Parathyroid adenoma (tissue), 2 donors: ENCODE measurements around the gene SH3BGRL.

Experiments
- H2AFZ ChIP-seq: fragments of 300-600 bp; sonication (generic); one replicate; pipeline ENCODE4 v1.7.0; 2017; ENCODE audit warnings: antibody characterized with exemption, mild to moderate bottlenecking
- H3K27ac ChIP-seq: fragments of 300-600 bp; sonication (generic); one replicate; pipeline ENCODE4 v1.7.0; 2017
- H3K27me3 ChIP-seq: fragments of 300-600 bp; sonication (generic); one replicate; pipeline ENCODE4 v1.7.0; 2017; ENCODE audit warnings: low read length; ENCODE audit not compliant: control insufficient read depth, insufficient read depth
- H3K36me3 ChIP-seq: fragments of 300-600 bp; sonication (generic); one replicate; pipeline ENCODE4 v1.7.0; 2017; ENCODE audit warnings: low read length; ENCODE audit not compliant: control insufficient read depth, insufficient read depth
- H3K4me1 ChIP-seq: fragments of 300-600 bp; sonication (generic); one replicate; pipeline ENCODE4 v1.7.0; 2017; ENCODE audit warnings: control low read depth
- H3K4me2 ChIP-seq: fragments of 300-600 bp; sonication (generic); one replicate; pipeline ENCODE4 v1.7.0; 2017; ENCODE audit warnings: low read length
- H3K4me3 ChIP-seq: fragments of 300-600 bp; sonication (generic); one replicate; pipeline ENCODE4 v1.7.0; 2017; ENCODE audit warnings: low read depth, low read length
- H3K79me2 ChIP-seq: fragments of 300-600 bp; sonication (generic); one replicate; pipeline ENCODE4 v1.7.0; 2017; ENCODE audit warnings: control low read depth
- H3K9ac ChIP-seq: fragments of 300-600 bp; sonication (generic); one replicate; pipeline ENCODE4 v1.7.0; 2017; ENCODE audit warnings: mild to moderate bottlenecking
- H3K9me3 ChIP-seq: fragments of 300-600 bp; sonication (generic); one replicate; pipeline ENCODE4 v1.7.0; 2017; ENCODE audit warnings: low read length; ENCODE audit not compliant: control insufficient read depth
- TF ChIP-seq, protein P1 (sequence below): fragments of 300-600 bp; sonication (generic); IDR thresholded peaks from one replicate; pipeline ENCODE4 v1.7.0; 2017; ENCODE audit warnings: antibody characterized with exemption, mild to moderate bottlenecking
- donor health status: primary hyperparathyroidism.

The SH3BGRL gene

DNA sequence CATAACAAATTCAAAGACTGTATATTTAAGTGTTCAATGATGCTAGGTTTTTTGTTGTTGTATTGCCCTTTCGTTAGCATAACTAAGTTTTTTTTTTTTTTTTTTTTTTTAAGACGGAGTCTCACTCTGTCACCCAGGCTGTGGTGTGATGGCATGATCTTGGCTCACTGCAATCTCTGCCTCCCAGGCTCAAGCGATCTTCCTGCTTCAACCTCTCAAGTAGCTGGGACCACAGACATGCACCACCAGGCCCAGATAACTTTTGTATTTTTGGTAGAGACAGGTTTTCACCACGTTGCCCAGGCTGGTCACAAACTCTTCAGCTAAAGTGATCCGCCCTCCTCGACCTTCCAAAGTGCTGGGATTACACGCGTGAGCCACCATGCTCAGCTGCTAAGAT lies 7.0 kb downstream of the SH3BGRL start:
- Histone ChIP-seq H3K79me2 (no peaks in the 10 kb centered on the region), H3K4me3 (no peak overlapping the region)
- TF ChIP-seq, protein P1, sequence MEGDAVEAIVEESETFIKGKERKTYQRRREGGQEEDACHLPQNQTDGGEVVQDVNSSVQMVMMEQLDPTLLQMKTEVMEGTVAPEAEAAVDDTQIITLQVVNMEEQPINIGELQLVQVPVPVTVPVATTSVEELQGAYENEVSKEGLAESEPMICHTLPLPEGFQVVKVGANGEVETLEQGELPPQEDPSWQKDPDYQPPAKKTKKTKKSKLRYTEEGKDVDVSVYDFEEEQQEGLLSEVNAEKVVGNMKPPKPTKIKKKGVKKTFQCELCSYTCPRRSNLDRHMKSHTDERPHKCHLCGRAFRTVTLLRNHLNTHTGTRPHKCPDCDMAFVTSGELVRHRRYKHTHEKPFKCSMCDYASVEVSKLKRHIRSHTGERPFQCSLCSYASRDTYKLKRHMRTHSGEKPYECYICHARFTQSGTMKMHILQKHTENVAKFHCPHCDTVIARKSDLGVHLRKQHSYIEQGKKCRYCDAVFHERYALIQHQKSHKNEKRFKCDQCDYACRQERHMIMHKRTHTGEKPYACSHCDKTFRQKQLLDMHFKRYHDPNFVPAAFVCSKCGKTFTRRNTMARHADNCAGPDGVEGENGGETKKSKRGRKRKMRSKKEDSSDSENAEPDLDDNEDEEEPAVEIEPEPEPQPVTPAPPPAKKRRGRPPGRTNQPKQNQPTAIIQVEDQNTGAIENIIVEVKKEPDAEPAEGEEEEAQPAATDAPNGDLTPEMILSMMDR = no peak

DNA sequence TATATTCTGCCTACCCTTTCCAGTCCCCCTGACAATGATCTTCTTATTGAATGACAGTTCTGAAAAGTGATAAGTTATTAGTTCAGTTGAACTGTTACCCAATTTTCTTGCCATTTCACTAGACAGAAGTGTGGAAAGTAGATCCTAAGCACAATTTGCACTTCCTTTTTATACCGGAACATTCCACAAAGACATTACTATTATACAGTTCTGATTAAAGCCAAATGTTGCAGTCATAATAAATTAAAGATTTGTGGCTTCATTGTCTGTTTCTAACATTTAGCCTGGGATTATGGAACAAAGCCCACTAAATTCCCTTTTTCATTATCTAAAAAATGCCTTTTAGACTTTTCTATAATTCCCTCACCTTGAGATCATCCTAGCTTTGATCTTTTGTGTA lies 13.8 kb downstream of the SH3BGRL start:
- Histone ChIP-seq H3K36me3 (no peaks in the 10 kb centered on the region), H3K4me3 (no peak overlapping the region), H3K4me1 (no peaks in the 10 kb centered on the region), H3K4me2 (no peak overlapping the region), H3K9ac (no peak overlapping the region), H3K79me2 (no peaks in the 10 kb centered on the region), H3K9me3 (no peaks in the 10 kb centered on the region), H2AFZ (no peak overlapping the region), H3K27ac (no peak overlapping the region), H3K27me3 (no peaks in the 10 kb centered on the region)
- TF ChIP-seq, protein P1 = no peak

More for the DNA sequence above, 7.0 kb downstream of the SH3BGRL start:
- Histone ChIP-seq H3K36me3 (no peaks in the 10 kb centered on the region), H3K9ac (no peak overlapping the region), H3K9me3 (no peaks in the 10 kb centered on the region), H3K27me3 (no peaks in the 10 kb centered on the region), H2AFZ (no peak overlapping the region), H3K4me1 (no peaks in the 10 kb centered on the region), H3K27ac (no peak overlapping the region), H3K4me2 (no peak overlapping the region)

DNA sequence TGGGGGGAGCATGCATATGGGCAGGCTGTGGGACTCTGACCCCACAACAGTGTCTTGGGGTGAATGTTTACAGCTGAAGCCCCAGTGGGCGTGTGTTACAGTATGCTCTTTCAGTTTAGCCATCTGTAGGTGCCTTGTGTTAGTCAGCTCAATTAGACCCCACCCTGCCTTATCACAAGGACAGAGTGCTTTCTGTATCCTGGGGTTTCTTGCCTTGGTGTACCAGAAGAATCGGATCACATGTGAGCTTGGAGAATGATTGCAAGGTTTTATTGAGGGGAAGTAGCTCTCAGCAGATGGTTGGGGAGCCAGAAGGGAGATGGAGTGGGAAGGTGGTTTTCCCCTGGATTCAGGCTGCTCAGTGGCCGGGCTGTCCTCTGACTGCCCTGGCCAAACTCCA lies 27.3 kb downstream of the SH3BGRL start:
- Histone ChIP-seq H3K27me3 (no peaks in the 10 kb centered on the region), H3K4me2 (no peak overlapping the region), H3K4me3 (no peak overlapping the region), H3K9ac (no peak overlapping the region), H3K36me3 (no peaks in the 10 kb centered on the region), H3K27ac (no peak overlapping the region), H3K79me2 (no peaks in the 10 kb centered on the region), H3K9me3 (no peaks in the 10 kb centered on the region), H3K4me1 (no peaks in the 10 kb centered on the region), H2AFZ (no peak overlapping the region)
- TF ChIP-seq, protein P1 = no peak

DNA sequence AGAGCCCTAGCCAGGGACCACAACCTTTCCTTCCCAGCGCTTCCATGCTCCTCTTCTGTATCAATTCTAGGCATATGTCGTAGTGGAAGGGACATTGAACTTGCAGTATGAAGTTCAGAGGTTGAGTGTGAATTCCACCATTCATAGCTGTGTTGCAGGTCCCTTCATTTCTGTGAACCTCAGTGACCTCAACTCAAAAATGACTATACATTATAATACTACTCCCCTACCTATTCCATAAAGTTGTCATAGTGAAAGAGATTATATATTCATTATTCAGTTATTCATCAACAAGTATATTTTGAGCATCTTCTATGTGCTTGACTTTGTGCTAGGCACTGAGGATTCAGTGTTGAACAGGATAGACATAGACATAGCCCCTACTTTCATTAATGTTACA lies 28.0 kb downstream of the SH3BGRL start:
- Histone ChIP-seq H2AFZ (no peak overlapping the region), H3K36me3 (no peaks in the 10 kb centered on the region), H3K4me3 (no peak overlapping the region), H3K4me2 (no peak overlapping the region), H3K27ac (no peak overlapping the region), H3K27me3 (no peaks in the 10 kb centered on the region), H3K4me1 (no peaks in the 10 kb centered on the region), H3K9me3 (no peaks in the 10 kb centered on the region), H3K79me2 (no peaks in the 10 kb centered on the region), H3K9ac (no peak overlapping the region)
- TF ChIP-seq, protein P1 = no peak

DNA sequence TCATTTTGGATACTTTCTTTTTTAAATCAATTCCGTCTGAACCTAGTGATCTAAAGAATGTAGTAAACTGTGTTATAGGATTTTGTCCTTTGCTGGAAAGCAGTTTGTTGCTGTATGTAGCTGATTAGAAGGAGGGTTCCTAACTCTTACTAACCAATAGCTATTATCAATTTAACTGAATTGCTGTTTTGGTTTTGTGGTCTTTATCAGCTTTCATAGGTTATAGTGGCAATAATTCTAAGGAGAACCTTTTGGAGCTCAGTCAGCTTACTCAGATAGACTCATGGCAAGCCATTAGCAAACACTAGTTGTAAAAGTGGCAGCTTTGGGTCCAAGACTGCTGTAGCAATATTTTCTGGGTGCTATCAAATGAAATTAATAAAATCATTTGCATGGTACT lies 29.6 kb downstream of the SH3BGRL start:
- Histone ChIP-seq H3K9me3 (no peaks in the 10 kb centered on the region), H3K4me3 (no peak overlapping the region), H3K4me2 (no peak overlapping the region), H3K79me2 (no peaks in the 10 kb centered on the region), H3K4me1 (no peaks in the 10 kb centered on the region), H3K9ac (no peak overlapping the region), H2AFZ (no peak overlapping the region), H3K27ac (no peak overlapping the region), H3K36me3 (no peaks in the 10 kb centered on the region), H3K27me3 (no peaks in the 10 kb centered on the region)
- TF ChIP-seq, protein P1 = no peak
